GM10248 (cell line): ENCODE results near the gene NANS.
"Not testable (repeated sequence)": the region's sequence is repeated elsewhere in the genome, so short reads cannot be mapped to it uniquely, and the experiment has no call there.

ENCODE experiments used
- CTCF ChIA-PET: fragments of 300-600 bp; sonication (Branson Sonifier 250); formaldehyde crosslinking; extraction: SDS; loops from one replicate; lab custom pipeline; 2021; ENCODE audit warnings: antibody characterized with exemption; lab: Yijun Ruan, JAX
- POLR2A ChIA-PET: fragments of 350-650 bp; sonication (Branson Sonifier 250); formaldehyde crosslinking; extraction: SDS; loops from one replicate; lab custom pipeline; 2020; ENCODE audit warnings: antibody characterized with exemption; lab: Yijun Ruan, JAX
- DNase-seq: peaks from one replicate; pipeline ENCODE4 v3.0.0; 2012; ENCODE audit errors: extremely low spot score
- TF ChIP-seq, protein P1 (sequence below): IDR thresholded peaks from 2 replicates; pipeline ENCODE4 v1.5.1; 2012; ENCODE audit warnings: mild to moderate bottlenecking, low read depth; ENCODE audit errors: extremely low read depth, missing control alignments, control extremely low read depth

The NANS gene

DNA sequence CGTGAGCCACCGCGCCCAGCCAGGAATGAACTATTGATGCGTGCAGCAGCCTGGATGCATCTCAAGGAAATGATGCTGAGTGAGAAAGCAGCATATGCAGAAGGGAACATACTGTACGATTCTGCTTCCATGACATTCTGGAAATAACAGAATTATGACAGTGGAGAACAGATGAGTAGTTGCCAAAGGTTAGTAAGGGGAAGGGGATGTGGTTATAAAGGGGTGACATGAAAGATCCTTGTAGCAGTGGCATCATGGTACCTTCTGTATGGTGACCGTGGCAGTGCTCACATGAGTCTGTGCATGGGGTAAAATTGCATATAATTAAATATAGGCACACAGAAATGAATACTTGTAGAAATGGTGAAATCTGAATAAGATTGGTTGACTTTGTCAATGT lies 13.0 kb downstream of the NANS start:
- TF ChIP-seq, protein P1, sequence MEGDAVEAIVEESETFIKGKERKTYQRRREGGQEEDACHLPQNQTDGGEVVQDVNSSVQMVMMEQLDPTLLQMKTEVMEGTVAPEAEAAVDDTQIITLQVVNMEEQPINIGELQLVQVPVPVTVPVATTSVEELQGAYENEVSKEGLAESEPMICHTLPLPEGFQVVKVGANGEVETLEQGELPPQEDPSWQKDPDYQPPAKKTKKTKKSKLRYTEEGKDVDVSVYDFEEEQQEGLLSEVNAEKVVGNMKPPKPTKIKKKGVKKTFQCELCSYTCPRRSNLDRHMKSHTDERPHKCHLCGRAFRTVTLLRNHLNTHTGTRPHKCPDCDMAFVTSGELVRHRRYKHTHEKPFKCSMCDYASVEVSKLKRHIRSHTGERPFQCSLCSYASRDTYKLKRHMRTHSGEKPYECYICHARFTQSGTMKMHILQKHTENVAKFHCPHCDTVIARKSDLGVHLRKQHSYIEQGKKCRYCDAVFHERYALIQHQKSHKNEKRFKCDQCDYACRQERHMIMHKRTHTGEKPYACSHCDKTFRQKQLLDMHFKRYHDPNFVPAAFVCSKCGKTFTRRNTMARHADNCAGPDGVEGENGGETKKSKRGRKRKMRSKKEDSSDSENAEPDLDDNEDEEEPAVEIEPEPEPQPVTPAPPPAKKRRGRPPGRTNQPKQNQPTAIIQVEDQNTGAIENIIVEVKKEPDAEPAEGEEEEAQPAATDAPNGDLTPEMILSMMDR, result no peak
- ChIA-PET CTCF (interaction anchor here (1.3 to 3.4 kb wide), 2 partner anchors 11 to 195 kb away, joined by 6 to 22 read pairs; partner anchors contain the start of gene NANS), POLR2A (no interaction called here)
- no peak for DNase-seq

DNA sequence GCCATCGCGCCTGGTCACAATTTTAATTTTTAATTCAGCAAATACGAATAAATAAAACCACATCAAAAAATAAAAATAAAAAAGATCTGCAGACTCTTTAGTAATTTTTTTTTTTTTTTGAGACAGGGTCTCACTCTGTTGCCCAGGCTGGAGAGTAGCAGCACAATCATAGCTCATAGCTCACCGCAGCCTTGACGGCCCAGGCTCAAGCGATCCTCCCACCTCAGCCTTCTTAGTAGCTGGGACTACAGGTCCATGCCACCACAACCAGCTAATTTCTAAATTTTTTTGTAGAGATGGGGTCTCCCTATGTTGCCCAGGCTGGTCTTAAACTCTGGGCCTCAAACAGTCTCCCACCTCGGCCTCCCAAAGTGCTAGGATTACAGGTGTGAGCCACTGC lies 14.2 kb downstream of the NANS start:
- ChIA-PET CTCF (interaction anchor here (0.9 to 1.8 kb wide), 2 partner anchors 9 to 36 kb away, joined by 3 to 4 read pairs; no protein-coding TSS in a partner anchor), POLR2A (interaction anchor here (1.9 kb wide), 1 partner anchor 14 kb away, joined by 7 read pairs; the partner anchor contains the start of gene NANS)
- no peak for DNase-seq
- TF ChIP-seq, protein P1, result no peak

DNA sequence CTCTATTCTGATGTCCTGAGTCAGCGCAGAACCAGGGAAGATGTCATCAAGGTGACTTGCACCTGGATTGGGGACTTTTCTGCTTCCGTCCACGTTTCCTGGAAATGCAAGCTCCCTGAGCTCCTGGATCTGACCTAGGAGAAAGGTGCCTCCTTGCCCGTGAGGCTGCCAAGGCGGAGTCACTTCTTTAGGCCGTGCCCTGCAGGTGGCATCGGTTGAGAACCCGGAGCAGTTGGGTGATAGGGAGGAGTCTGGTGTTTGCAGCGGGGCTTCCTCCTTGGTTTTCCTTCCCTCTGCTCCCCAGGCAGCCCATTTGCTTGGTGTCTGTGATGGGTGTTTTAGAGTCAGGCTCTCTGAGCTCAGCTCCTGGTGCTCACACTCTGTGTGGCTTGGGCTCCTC lies 15.2 kb downstream of the NANS start:
- TF ChIP-seq, protein P1, result no peak
- ChIA-PET POLR2A (interaction anchor here (1.2 to 1.9 kb wide), 2 partner anchors 14 to 16 kb away, joined by 5 to 7 read pairs; partner anchors contain the start of gene NANS), CTCF (interaction anchor here (1.0 to 1.8 kb wide), 5 partner anchors 8 to 27 kb away, joined by 3 to 6 read pairs (median 3); no protein-coding TSS in a partner anchor)
- DNase-seq, result no peak

DNA sequence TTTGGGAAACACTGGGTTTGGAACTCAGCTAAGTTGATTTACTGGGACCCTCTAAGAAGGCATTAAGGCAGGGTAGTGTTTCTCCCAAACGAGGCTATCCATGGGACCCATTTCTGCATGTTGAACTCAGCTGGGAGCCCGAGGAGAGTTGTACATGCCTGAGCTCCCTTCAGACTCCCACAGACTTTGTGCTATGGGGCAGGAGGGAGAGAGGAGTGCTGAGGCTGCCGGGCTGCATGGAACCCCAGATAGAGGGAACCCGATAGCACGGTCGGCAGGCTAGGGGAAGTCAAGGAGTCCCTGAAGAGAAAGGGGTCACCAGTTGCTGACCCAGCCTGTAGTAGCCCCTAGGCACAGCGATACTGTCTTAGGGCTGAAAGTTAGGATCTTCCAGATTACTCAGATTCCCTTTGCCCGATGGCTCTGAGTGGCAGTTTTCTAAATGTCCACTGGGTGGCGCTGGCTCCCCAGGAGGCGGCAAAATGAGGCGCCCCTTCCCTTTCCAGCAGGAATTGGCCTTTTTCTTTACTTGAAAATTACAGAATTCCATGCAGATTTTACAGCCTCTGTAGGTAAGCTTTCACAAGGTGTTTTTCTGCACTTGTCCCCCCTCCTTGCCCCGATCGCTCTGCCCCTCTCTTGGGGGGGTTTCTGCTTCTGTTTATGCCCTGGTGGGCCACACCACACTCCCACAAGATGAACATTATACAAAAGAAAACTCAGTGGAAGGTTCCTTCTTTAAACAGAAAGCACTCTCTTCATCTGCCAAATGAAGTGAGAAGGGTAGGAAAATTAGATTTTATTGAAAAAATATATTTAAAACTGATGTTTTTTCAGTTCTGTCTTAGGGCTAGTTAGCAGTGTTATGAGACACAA lies 17.8 kb downstream of the NANS start:
- TF ChIP-seq, protein P1, result peak; percentile 91
- POLR2A ChIA-PET, result interaction anchor here (1.6 kb wide), 1 partner anchor 18 kb away, joined by 6 read pairs; the partner anchor contains the start of gene NANS
- CTCF ChIA-PET, result interaction anchor here (0.6 to 3.4 kb wide), 38 partner anchors 10 to 197 kb away, joined by 3 to 25 read pairs (median 4); partner anchors contain the start of genes NANS and TRIM14
- peak; percentile 77 for DNase-seq

DNA sequence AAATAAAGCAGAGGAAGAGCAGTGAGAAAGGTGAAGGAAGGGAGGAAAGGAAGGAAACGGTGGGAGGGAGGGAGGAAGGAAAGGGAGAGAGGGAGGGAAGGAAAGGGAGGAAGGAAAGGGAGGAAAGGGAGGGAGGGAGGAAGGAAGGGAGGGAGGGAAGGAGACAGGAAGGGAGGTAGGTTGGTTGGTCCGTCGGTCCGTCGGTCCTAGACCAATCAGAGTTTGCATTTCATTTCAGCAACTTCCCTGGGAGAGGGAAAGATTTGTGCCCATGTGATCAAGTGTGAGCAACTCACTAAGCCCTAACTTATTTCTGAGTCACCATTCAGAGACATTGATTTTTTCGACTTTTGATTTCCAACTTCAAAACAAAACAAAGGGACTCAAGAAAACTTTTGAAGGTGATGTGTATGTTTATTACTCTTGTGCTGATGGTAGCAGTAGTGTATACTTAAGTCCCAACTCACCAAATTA lies 18.8 kb downstream of the NANS start:
- DNase-seq, result no peak
- ChIA-PET CTCF (interaction anchor here (1.0 to 3.4 kb wide), 6 partner anchors 9 to 130 kb away, joined by 3 to 25 read pairs (median 13); partner anchors contain the start of genes NANS and TRIM14), POLR2A (no interaction called here)

DNA sequence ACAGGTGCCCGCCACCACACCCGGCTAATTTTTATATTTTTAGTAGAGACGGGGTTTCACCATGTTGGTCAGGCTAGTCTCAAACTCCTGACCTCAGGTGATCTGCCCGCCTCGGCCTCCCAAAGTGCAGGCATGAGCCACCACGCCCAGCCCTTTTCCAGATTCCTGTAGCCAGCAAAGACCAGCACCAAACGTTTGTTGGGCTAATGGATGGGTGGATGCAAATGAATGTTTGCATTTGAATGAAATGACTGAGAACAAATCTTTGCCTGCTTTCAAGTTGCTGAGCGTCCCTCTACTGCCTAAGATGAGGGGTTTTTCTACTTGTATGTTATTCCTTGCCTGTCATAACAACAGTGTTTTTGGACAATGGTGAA lies 20.0 kb downstream of the NANS start:
- POLR2A ChIA-PET, DNase-seq: not testable (repeated sequence)
- CTCF ChIA-PET, result interaction anchor here (0.8 to 1.4 kb wide), 2 partner anchors 22 to 154 kb away, joined by 3 read pairs; partner anchors contain the start of gene TRMO

More for the DNA sequence above, 18.8 kb downstream of the NANS start:
- TF ChIP-seq, protein P1, result no peak
